Duodenal mucosa (tissue), 2 donors: Measurements from ENCODE around the gene ABI2.

Experiments
- H3K27ac ChIP-seq: one replicate; pipeline ENCODE4 v1.7.0; 2013; ENCODE audit warnings: low read depth, low read length
- H3K27me3 ChIP-seq, 2 donors: one replicate each; pipeline ENCODE4 v1.7.0; 2013; ENCODE audit warnings: low read length in 2 of 2, control low read depth in 1 of 2; ENCODE audit not compliant: insufficient read depth in 2 of 2, control insufficient read depth in 1 of 2
- H3K36me3 ChIP-seq, 2 donors: one replicate each; pipeline ENCODE4 v1.7.0; 2013; ENCODE audit warnings: low read length in 2 of 2, control low read depth in 1 of 2; ENCODE audit not compliant: insufficient read depth in 2 of 2, control insufficient read depth in 1 of 2
- H3K4me1 ChIP-seq, 2 donors: one replicate each; pipeline ENCODE4 v1.7.0; 2013; ENCODE audit warnings: low read length in 2 of 2, control low read depth in 1 of 2; ENCODE audit not compliant: insufficient read depth in 2 of 2, control insufficient read depth in 1 of 2
- H3K4me3 ChIP-seq, 2 donors: one replicate each; pipeline ENCODE4 v1.7.0; 2013; ENCODE audit warnings: low read length in 2 of 2, low read depth in 1 of 2
- H3K9ac ChIP-seq, 2 donors: one replicate each; pipeline ENCODE4 v1.7.0; 2013; ENCODE audit warnings: low read length in 2 of 2, low read depth in 1 of 2
- H3K9me3 ChIP-seq, 2 donors: one replicate each; pipeline ENCODE4 v1.7.0; 2013; ENCODE audit warnings: low read length in 2 of 2, control low read depth in 1 of 2; ENCODE audit not compliant: control insufficient read depth in 1 of 2

Gene ABI2

GRCh38 chr2:203462308-203462707 lies 134.1 kb downstream of the ABI2 start:
- no peak overlapping the region for H3K27ac ChIP-seq
- H3K9ac ChIP-seq: no peak overlapping the region
- H3K27me3 ChIP-seq: no peaks in the 10 kb centered on the region
- peaks cover 7 to 15% of the 10 kb centered on the region in 2 donors for H3K36me3 ChIP-seq
- H3K4me3 ChIP-seq: no peak overlapping the region
- H3K9me3 ChIP-seq: no peaks in the 10 kb centered on the region
- H3K4me1 ChIP-seq: no peaks in the 10 kb centered on the region

DNA sequence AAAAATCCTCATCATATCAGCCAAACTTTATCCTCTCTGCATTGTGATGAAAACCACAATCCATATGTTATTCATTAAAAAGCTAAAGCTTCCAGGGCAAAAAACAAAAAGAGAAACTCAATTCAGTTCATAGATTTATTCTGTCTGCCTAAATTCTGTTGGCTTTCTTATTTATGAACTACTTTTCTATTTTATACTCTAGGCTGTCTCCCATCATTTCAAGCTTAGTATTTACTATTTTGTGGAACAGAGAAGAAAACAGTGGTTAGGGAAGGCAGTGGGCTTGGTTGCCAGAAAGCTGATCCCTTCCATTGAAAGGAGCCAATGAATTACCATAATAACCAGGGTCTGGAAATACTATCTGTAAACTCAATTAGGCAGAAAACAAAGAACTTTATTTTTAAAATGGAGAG lies 135.1 kb downstream of the ABI2 start:
- Histone ChIP-seq H3K4me1 (no peaks in the 10 kb centered on the region), H3K27me3 (no peaks in the 10 kb centered on the region), H3K9me3 (no peaks in the 10 kb centered on the region), H3K36me3 (peaks cover 7 to 8% of the 10 kb centered on the region in 2 donors), H3K9ac (no peak overlapping the region), H3K27ac (no peak overlapping the region), H3K4me3 (no peak overlapping the region)

DNA sequence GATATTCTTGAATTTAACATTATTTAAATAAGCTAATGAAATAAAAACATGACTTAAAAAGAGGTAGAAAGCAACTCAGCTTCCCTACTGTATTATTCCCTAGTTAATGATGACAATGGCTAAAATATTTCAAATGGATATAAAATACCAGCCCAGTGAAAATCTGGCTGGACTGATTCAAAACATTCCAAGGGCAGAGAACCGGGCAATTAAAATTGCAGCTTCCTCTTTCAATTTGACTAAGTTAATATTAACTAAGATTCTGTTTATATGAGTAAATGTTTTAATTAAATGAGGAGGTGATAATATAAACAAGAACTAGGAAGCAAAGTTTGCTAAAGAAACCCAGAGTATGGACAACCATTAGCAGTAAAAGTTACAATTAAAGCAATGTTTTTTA lies 141.4 kb downstream of the ABI2 start:
- Histone ChIP-seq H3K27ac (no peak overlapping the region), H3K36me3 (no peaks in the 10 kb centered on the region), H3K4me3 (no peak overlapping the region), H3K9ac (no peak overlapping the region), H3K4me1 (peaks cover 7 to 20% of the 10 kb centered on the region in 2 donors), H3K9me3 (no peaks in the 10 kb centered on the region), H3K27me3 (no peaks in the 10 kb centered on the region)

- Histone ChIP-seq H3K4me3 (no peak overlapping the region), H3K36me3 (no peaks in the 10 kb centered on the region), H3K9me3 (no peaks in the 10 kb centered on the region), H3K4me1 (peaks cover 7 to 20% of the 10 kb centered on the region in 2 donors), H3K9ac (no peak overlapping the region), H3K27ac (no peak overlapping the region), H3K27me3 (no peaks in the 10 kb centered on the region)
Measured at GRCh38 chr2:203470371-203470770, 142.2 kb downstream of the ABI2 start.

- H3K4me3 ChIP-seq: no peak overlapping the region
- H3K36me3 ChIP-seq: no peaks in the 10 kb centered on the region
- no peak overlapping the region for H3K27ac ChIP-seq
- no peak overlapping the region for H3K9ac ChIP-seq
- H3K4me1 ChIP-seq: peaks cover 7 to 20% of the 10 kb centered on the region in 2 donors
- no peaks in the 10 kb centered on the region for H3K9me3 ChIP-seq
- H3K27me3 ChIP-seq: no peaks in the 10 kb centered on the region
Measured at GRCh38 chr2:203471323-203471722, 143.1 kb downstream of the ABI2 start.

DNA sequence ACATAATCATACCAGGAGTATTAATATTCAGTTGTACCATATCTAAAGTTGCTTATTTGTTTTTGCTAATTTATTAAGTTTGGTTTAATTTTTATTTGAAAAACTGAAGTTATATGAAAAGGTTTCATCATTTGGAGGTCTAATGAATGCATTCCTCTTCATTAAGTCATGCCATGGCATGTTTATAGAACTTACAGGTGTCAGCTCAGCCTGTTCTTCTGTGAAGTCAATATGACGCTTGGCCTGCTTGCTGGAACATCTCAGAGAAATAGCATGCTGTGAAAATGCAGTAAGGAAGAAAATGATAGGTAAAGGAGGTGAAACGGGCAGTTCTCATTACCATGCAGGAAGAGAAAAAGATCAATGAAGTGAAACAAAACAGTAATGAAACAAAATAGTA lies 148.7 kb downstream of the ABI2 start:
- no peaks in the 10 kb centered on the region for H3K36me3 ChIP-seq

GRCh38 chr2:203480623-203481022 lies 152.4 kb downstream of the ABI2 start:
- Histone ChIP-seq H3K4me1 (no peaks in the 10 kb centered on the region), H3K36me3 (peaks cover 0 to 3% of the 10 kb centered on the region in 2 donors), H3K27me3 (no peaks in the 10 kb centered on the region), H3K27ac (no peak overlapping the region), H3K4me3 (no peak overlapping the region), H3K9ac (no peak overlapping the region), H3K9me3 (no peaks in the 10 kb centered on the region)

More for the DNA sequence above, 148.7 kb downstream of the ABI2 start:
- no peak overlapping the region for H3K4me3 ChIP-seq
- H3K4me1 ChIP-seq: no peaks in the 10 kb centered on the region
- no peaks in the 10 kb centered on the region for H3K27me3 ChIP-seq
- no peak overlapping the region for H3K9ac ChIP-seq
- no peak overlapping the region for H3K27ac ChIP-seq
- H3K9me3 ChIP-seq: no peaks in the 10 kb centered on the region

- H3K9ac ChIP-seq: no peak overlapping the region
- no peaks in the 10 kb centered on the region for H3K9me3 ChIP-seq
- no peaks in the 10 kb centered on the region for H3K27me3 ChIP-seq
- H3K4me1 ChIP-seq: peaks cover under 1 to 1% of the 10 kb centered on the region in 2 donors
- H3K36me3 ChIP-seq: peaks cover 0 to 4% of the 10 kb centered on the region in 2 donors
- H3K27ac ChIP-seq: no peak overlapping the region
- no peak overlapping the region for H3K4me3 ChIP-seq
Measured at GRCh38 chr2:203484266-203485112, 156.3 kb downstream of the ABI2 start.

DNA sequence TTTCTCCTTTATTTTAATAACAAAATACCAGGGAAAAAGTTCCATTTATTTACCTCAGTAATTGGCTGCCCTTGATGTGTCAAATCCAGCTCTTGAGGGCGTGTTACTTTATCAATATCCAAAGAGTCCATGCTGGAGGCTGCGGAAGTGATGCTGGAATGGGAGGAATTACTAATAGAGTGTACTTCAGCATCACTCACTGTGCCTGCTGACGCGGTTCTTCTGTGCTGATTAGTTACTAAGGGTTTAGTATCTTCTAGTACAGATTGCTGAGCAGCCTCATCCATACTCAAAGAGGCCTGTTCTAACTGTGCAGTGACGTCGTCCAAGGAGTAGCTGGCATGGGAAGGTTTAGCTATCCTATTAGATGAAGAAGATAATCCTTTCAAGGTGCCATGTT lies 161.3 kb downstream of the ABI2 start:
- no peak overlapping the region for H3K9ac ChIP-seq
- H3K4me1 ChIP-seq: peaks cover 6 to 9% of the 10 kb centered on the region in 2 donors
- peak overlapping the region; percentile 50 for H3K27ac ChIP-seq
- H3K27me3 ChIP-seq: no peaks in the 10 kb centered on the region
- peaks cover 0 to 5% of the 10 kb centered on the region in 2 donors for H3K36me3 ChIP-seq
- no peaks in the 10 kb centered on the region for H3K9me3 ChIP-seq
- no peak overlapping the region for H3K4me3 ChIP-seq

GRCh38 chr2:203490391-203490790 lies 162.2 kb downstream of the ABI2 start:
- Histone ChIP-seq H3K9ac (no peak overlapping the region), H3K36me3 (peaks cover 0 to 5% of the 10 kb centered on the region in 2 donors), H3K4me1 (peaks cover 6 to 9% of the 10 kb centered on the region in 2 donors), H3K27me3 (no peaks in the 10 kb centered on the region), H3K9me3 (no peaks in the 10 kb centered on the region), H3K4me3 (no peak overlapping the region), H3K27ac (peak overlapping the region; percentile 50)
